Thoracic aorta (tissue), 2 donors: Measurements from ENCODE around the gene CEP57L1. TPM values are rescaled to one million over a fixed set of nuclear protein-coding genes. Genes with fewer than 3 reads are reported as not detected.
"Not testable (repeated sequence)": the region's sequence is repeated elsewhere in the genome, so short reads cannot be mapped to it uniquely, and the experiment has no call there.

Experiments used
- ATAC-seq: fragments of 150-250 bp; one replicate; pipeline ENCODE4 v1.8.0; 2017; ENCODE audit warnings: low read depth; ENCODE audit not compliant: insufficient number of reproducible peaks, low FRiP score
- DNase-seq: peaks from one replicate; pipeline ENCODE4 v3.0.0-alpha.2; 2020; ENCODE audit warnings: low spot score
- H3K27ac ChIP-seq, 2 donors: fragments of 200-600 bp; sonication (generic); 1 replicate in 1 of 2; 2 replicates in 1 of 2; pipeline ENCODE4 v1.5.1; 2016; ENCODE audit warnings: mild to moderate bottlenecking in 2 of 2, moderate library complexity in 2 of 2
- H3K27me3 ChIP-seq: fragments of 200-600 bp; sonication (generic); replicated peaks from 2 replicates; pipeline ENCODE4 v1.6.0; 2016; ENCODE audit warnings: mild to moderate bottlenecking; ENCODE audit not compliant: insufficient read depth
- H3K36me3 ChIP-seq: fragments of 200-600 bp; sonication (generic); one replicate; pipeline ENCODE4 v1.5.1; 2016
- H3K4me1 ChIP-seq, 2 donors: fragments of 200-600 bp; sonication (generic); 1 replicate in 1 of 2; 2 replicates in 1 of 2; pipeline versions ENCODE4 v1.5.1 to v1.6.0; 2016; ENCODE audit warnings: low read depth in 2 of 2, mild to moderate bottlenecking in 1 of 2; ENCODE audit not compliant: control insufficient read depth in 1 of 2
- H3K4me3 ChIP-seq: fragments of 200-600 bp; sonication (generic); 2 replicates; pipeline ENCODE4 v1.5.1; 2016; ENCODE audit warnings: mild to moderate bottlenecking
- H3K9me3 ChIP-seq: fragments of 200-600 bp; sonication (generic); 2 replicates; pipeline ENCODE4 v1.5.1; 2016
- total RNA-seq, 2 donors: library from RNA; depleted of rRNA; stranded (reverse); fragments of >200 nt; gene quantifications; one replicate each; pipeline versions ENCODE4 v1.1.0 to v1.2.3, GENCODE V29; 2016
- TF ChIP-seq, protein P1 (sequence below): fragments of 200-600 bp; sonication (generic); IDR thresholded peaks from one replicate; pipeline ENCODE4 v1.5.1; 2019; ENCODE audit warnings: antibody characterized with exemption

Gene CEP57L1
- total RNA-seq, 2 donors from 2014 or later = 9.8 to 29.5 TPM

DNA sequence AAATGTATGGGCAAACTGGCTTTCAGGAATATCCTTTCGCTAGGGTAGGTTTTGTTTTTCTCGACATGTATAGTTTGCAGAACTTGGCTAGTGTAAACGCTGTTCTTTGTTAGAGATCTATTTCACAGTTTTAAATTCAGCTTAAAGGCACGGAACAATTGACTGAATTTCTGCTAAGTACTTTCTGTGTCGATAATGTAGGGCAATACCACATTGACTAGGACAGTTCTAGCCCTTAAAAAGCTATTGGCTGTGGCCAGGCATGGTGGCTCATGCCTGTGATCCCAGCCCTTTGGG, 92.8 kb downstream of the CEP57L1 start:
- H3K27me3 ChIP-seq = no peaks in the 10 kb centered on the region
- TF ChIP-seq, protein P1, sequence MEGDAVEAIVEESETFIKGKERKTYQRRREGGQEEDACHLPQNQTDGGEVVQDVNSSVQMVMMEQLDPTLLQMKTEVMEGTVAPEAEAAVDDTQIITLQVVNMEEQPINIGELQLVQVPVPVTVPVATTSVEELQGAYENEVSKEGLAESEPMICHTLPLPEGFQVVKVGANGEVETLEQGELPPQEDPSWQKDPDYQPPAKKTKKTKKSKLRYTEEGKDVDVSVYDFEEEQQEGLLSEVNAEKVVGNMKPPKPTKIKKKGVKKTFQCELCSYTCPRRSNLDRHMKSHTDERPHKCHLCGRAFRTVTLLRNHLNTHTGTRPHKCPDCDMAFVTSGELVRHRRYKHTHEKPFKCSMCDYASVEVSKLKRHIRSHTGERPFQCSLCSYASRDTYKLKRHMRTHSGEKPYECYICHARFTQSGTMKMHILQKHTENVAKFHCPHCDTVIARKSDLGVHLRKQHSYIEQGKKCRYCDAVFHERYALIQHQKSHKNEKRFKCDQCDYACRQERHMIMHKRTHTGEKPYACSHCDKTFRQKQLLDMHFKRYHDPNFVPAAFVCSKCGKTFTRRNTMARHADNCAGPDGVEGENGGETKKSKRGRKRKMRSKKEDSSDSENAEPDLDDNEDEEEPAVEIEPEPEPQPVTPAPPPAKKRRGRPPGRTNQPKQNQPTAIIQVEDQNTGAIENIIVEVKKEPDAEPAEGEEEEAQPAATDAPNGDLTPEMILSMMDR = no peak
- H3K27ac ChIP-seq = no peak overlapping the region
- H3K4me3 ChIP-seq = no peak overlapping the region
- peaks cover 0 to 4% of the 10 kb centered on the region in 2 donors for H3K4me1 ChIP-seq
- DNase-seq (no peak), ATAC-seq (no peak)
- no peaks in the 10 kb centered on the region for H3K36me3 ChIP-seq
- H3K9me3 ChIP-seq = no peaks in the 10 kb centered on the region

DNA sequence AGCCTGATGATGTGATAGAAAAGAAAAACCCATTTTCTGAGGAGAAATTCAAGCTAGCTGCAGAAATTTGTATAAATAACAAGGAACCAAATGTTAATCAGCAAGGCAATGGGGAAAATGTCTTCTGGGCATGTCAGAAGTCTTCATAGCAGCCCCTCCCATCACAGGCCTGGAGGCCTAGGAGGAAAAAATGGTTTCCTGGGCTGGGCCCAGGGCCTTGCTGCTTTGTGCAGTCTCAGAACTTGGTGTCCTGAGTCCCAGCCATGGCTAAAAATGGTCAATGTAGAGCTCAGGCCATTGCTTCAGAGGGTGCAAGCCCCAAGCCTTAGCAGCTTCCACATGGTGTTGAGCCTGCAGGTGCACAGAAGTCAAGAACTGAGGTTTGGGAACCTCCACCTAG, 96.1 kb downstream of the CEP57L1 start:
- H3K27me3 ChIP-seq, H3K4me3 ChIP-seq, H3K27ac ChIP-seq, H3K36me3 ChIP-seq, DNase-seq, H3K9me3 ChIP-seq, ATAC-seq, H3K4me1 ChIP-seq: not testable (repeated sequence)

DNA sequence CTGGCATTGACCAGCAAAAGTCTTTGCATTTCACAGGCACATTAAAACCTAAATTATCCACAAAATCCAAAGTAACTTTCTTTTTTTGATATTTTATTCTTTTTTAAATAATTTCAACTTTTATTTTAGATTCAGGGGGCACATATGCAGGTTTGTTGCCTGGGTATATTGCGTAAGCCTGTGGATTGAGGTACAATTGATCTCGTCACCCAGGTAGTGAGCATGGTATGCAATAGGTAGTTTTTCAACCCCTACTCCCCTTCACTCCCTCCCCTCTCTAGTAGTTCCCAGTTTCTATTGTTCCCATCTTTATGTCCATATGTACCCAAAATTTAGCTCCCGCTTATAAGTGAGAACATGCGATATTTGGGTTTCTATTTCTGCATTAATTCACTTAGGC, 97.6 kb downstream of the CEP57L1 start:
- no peaks in the 10 kb centered on the region for H3K9me3 ChIP-seq
- no peak for DNase-seq
- H3K27ac ChIP-seq = no peak overlapping the region
- H3K4me1 ChIP-seq = no peaks in the 10 kb centered on the region
- H3K36me3 ChIP-seq = no peaks in the 10 kb centered on the region
- no peaks in the 10 kb centered on the region for H3K27me3 ChIP-seq
- TF ChIP-seq, protein P1 = no peak
- H3K4me3 ChIP-seq = no peak overlapping the region
- no peak for ATAC-seq

DNA sequence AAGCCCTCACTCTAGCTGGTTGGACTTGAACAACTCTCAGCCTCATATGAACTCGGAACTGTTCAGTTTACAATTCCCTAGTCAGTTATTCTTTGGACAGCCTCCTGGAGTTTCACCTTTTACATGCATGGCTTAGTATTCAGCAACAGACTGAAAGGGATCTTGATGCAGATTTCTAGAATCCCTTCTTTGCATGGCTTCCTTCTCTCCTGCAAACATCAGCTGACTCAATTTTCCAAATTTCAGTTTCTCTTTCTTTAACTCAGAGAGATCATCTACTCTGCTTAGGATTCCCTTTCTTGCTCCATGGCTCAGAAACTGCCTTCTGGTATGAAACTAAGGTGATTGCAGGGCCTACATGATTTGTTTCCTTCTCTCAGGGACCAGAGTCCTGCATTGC, 99.6 kb downstream of the CEP57L1 start:
- no peaks in the 10 kb centered on the region for H3K27me3 ChIP-seq
- DNase-seq (no peak), ATAC-seq (no peak)
- no peaks in the 10 kb centered on the region for H3K4me1 ChIP-seq
- no peak overlapping the region for H3K27ac ChIP-seq
- H3K4me3 ChIP-seq = no peak overlapping the region
- no peaks in the 10 kb centered on the region for H3K36me3 ChIP-seq
- TF ChIP-seq, protein P1 = no peak
- H3K9me3 ChIP-seq = no peaks in the 10 kb centered on the region

DNA sequence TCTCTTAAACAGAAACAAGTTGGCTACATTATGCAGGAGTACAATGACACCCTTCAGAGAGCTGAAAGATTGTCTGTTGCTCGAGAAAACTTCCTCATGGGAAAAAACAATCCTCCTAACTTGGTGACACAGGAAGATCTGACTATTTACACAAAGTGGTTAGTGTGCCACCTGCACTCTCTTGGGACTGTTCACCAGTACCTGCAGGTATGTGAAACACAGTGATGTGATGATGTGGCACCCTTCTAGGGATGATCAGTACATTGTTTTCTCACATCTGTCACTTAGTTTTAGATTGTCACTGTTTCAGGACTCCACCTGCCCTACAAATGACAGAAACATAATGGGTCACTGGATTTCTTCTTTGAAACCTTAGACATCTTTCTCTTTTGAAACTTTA, 101.8 kb downstream of the CEP57L1 start:
- Histone ChIP-seq H3K27me3 (no peaks in the 10 kb centered on the region), H3K4me3 (no peak overlapping the region), H3K4me1 (no peaks in the 10 kb centered on the region), H3K27ac (no peak overlapping the region), H3K9me3 (no peaks in the 10 kb centered on the region), H3K36me3 (no peaks in the 10 kb centered on the region)
- TF ChIP-seq, protein P1 = no peak
- ATAC-seq = no peak
- DNase-seq = no peak

DNA sequence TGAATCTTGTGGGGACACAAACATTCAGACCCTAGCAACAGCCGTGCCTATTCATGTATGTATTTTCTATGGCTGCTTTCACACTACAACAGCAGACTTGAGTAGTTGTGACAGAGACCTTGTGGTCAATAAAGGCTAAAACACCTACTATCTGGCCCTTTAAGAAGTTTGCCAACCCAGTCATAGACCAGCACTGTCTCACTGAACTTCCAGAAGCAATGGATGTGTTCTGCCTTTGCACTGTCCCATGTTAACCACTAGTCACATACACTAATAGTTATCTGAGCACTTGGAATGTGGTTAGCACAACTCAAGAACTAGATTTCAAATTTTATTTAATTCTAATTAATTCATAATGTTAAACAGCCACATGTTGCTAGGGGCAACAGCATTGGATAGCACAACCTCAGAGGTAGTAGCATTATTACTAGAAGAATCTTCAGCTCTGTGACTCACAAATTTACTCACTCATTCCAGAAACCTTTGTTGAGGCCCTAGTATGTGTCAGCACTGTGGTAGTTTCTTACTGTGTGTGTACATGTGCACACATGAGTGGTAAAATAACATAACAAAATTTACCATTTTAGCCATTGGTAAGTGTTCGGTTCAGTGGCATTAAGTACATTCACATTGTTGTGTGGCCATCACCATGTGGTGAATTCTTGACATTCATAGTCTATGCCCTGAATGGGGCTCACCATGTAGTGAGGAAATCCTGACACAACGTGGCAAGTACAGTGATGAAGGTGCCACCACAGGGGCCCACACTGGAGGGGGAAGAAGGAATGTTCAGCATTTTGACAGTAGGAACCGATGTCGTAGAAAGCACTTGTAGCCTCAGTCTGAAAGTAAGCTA, 107.3 kb downstream of the CEP57L1 start:
- Histone ChIP-seq H3K27ac (no peak overlapping the region), H3K4me1 (no peaks in the 10 kb centered on the region), H3K36me3 (no peaks in the 10 kb centered on the region), H3K9me3 (no peaks in the 10 kb centered on the region), H3K27me3 (no peaks in the 10 kb centered on the region), H3K4me3 (no peak overlapping the region)
- TF ChIP-seq, protein P1 = no peak
- ATAC-seq (no peak), DNase-seq (no peak)
